Hippocampal formation (tissue), 2 donors: ENCODE data around the gene LAMB1.
"Not testable (repeated sequence)": the region's sequence is repeated elsewhere in the genome, so short reads cannot be mapped to it uniquely, and the experiment has no call there.

Source experiments
- DNase-seq, 2 donors: peaks; one replicate each; lab custom pipeline; 2025; lab: John Stamatoyannopoulos, UW

The LAMB1 gene

GRCh38 chr7:107971613-107972012 lies 31.3 kb downstream of the LAMB1 start:
- no peak for DNase-seq

DNA sequence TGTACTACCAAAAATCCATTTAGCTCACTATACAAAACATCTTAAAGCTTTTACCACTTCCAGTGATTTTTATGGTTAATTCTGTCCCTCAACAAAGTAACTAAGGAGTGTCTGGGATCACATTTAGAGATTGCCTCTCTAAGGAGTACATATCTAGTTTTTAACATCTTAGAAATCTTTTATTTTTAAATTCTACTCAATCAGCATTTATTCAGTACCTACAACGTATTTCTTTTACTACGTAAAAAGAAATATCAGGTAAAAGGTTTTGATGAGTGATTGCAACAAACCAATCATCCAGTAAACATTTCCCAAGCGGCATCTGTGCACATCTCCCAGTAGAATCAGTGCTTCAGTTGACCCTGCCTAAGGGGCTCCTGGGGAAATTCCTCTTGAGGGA lies 31.9 kb downstream of the LAMB1 start:
- no peak for DNase-seq

- no peak for DNase-seq
Measured at GRCh38 chr7:107969856-107970255, 33.1 kb downstream of the LAMB1 start.

GRCh38 chr7:107968449-107968848 lies 34.5 kb downstream of the LAMB1 start:
- no peak for DNase-seq

GRCh38 chr7:107967420-107967819 lies 35.5 kb downstream of the LAMB1 start:
- no peak for DNase-seq

DNA sequence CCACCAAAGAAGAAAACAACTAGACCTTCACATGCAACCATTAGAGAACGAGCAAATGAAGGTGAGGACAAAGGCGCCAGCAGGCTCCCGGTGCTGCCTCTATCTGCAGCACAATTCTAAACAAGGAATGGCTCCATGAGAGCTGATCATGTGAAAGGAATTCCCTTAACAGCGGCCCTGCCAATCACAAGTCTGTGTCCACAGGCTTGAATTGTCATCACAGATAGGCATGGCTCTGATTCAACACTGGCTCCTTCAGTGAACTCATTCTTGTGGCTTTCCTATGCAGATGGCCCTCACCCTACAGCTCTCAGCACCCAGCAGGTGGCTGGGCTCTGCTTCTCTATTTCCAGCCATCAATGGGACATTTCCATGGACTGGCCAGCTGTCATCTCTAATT lies 36.2 kb downstream of the LAMB1 start:
- DNase-seq, result no peak

DNA sequence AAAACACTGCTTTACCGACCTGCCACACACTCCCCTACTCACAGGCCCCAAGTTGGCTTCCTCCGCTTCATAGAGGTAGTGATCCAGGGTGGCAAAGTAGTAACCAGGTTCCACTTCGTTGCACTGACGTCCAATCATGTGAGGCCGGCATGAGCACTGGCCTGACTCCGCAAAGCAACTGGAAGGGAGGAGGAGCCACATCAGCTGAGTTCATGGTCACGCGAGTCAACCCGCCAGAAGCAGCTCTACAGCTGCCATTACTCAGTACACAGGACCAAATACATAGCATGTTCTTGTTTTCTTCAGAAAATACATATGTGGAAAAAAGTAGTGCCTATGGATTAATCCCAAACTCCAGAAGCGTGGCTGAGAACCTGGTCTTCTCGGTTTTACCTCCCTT lies 38.5 kb downstream of the LAMB1 start:
- DNase-seq, result no peak

DNA sequence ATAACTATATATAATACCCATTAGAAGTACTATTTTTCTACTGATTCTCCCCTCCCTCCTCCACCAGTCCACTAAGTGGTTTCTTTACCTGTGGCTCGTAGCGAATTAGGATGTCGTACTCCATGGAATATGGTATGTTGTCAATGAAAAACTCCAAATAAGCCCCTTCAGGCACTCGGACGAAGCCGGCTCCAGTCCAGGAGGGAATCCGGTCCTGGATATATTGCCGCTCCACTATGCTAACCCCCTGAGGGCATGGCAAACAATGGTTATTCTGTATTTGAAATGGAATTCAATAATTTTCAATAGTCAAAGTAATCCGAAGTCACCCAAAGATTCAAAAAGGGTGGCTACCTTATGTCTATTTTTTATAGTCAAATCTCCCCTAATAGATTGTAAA lies 40.1 kb downstream of the LAMB1 start:
- no peak for DNase-seq

- no peak for DNase-seq
Measured at GRCh38 chr7:107961405-107961804, 41.6 kb downstream of the LAMB1 start.

- DNase-seq, result no peak
Measured at GRCh38 chr7:107960272-107960671, 42.7 kb downstream of the LAMB1 start.

DNA sequence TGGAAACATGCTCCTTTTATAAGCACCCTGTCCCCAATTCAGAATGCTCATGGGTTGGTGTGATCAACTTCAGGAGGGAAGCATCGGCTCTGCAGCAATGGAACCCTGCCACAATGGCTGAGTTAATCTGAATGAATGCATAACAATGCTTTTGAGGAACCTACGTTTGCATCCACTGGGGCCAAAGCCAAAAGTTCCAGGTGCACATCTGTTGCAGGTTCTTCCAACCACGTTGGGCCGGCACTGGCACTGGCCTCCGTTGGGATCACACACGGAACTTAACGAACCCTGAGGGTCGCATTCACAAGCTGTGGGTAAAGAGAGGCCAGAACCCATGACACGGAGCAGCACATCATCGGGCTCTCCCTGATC lies 43.4 kb downstream of the LAMB1 start:
- DNase-seq, result no peak

GRCh38 chr7:107958764-107959526 lies 44.0 kb downstream of the LAMB1 start:
- DNase-seq, result peak in 1 of 2 donors; percentile 52

GRCh38 chr7:107957436-107957835 lies 45.5 kb downstream of the LAMB1 start:
- no peak for DNase-seq

GRCh38 chr7:107956950-107957349 lies 46.0 kb downstream of the LAMB1 start:
- DNase-seq, result not testable (repeated sequence)

- no peak for DNase-seq
Measured at GRCh38 chr7:107955394-107955793, 47.6 kb downstream of the LAMB1 start.

GRCh38 chr7:107953924-107954303 lies 49.0 kb downstream of the LAMB1 start:
- no peak for DNase-seq

DNA sequence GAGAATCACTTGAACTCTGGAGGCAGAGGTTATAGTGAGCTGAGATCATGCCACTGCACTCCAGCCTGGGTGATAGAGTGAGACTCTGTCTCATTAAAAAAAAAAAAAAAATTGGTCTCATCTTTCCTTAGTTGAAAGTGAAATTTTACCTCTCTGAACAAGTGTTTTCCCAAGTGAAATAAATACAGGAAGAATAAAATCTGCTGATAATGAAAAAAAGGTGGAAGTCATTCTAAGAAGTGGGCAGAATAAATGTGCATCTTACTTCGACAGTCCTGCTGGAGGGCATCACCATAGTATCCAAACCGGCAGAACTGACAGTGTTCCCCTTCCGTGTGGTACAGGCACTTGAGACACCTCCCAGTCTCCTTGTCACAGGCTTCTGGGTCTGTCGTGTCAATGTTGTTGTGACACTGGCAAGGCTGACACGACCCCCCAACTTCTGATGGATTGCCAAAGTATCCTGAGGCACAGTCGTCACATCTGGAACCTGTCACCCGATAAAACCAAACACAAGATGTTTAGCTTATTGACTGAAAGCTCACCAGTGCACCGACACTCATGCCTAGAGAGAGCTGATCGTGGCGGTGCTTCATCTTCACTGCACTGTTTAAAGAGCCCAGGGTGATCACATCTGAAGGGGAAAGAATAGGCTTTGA lies 49.6 kb downstream of the LAMB1 start:
- DNase-seq, result no peak

GRCh38 chr7:107951896-107952295 lies 51.1 kb downstream of the LAMB1 start:
- DNase-seq, result no peak

DNA sequence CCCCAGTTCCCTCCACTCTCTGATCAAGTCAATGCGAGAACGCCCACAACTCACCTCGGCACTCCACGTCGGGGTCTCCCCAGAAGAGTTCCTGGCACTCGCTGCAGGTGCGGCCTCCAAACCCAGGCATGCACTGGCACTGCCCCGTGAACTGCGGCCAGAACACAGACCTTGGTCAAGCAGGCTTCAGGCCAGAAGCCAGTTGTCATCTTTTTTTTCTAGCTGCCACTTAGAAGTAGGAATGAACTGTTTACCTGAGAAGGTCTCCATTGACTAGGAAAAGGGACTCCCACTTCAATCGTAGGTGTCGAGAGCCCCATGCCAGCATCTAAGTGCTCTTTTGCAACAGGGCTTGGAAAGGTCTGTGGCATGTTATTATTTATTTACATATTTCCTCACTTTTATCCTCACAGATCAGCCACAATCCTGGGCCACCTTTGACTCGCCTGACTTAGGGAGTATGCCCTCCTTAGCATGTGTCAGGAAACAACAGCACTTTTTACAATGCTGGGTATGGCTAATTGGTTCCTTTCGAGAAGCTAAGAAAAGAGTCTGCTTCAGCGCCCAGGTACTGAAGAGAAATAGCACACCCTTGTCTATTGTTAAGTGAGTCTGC lies 51.7 kb downstream of the LAMB1 start:
- no peak for DNase-seq

GRCh38 chr7:107949443-107949935 lies 53.5 kb downstream of the LAMB1 start:
- no peak for DNase-seq

DNA sequence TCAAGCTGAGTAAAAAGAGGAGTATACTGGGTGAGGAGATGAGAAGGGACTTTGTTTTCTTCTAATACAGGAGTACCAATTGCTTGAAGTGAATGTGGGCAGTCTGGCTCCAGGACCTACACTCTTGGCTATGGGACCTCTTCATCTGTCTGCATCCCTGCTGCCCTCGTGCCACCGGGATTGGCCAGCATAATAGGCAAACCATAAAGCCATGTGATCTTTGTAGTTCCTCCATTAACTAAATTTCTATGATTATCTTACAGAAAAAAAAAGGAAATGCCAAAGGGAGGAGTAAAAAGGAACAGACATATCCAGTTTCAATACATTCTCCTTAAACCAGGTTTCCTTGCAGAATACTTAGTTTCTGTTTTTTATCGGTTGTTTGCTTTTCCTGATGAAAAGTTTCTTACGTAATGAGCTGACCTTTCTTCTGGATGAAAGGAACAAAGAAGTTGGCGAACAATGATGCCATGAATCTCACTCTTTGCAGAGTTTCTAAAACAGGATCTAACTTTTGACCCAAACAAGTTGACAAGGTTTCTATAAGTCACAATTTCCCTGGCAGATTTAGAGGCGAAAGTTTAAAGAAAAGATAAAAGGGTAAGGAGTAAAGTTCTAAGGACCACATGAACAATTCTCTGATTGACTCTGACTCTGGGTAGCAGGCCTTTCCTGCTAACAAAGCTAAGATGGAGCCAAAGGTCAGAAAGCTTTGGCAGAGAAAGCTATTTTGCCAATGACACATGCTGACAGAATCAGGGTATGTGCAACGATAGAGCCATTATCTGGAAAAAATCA lies 54.1 kb downstream of the LAMB1 start:
- DNase-seq, result no peak

DNA sequence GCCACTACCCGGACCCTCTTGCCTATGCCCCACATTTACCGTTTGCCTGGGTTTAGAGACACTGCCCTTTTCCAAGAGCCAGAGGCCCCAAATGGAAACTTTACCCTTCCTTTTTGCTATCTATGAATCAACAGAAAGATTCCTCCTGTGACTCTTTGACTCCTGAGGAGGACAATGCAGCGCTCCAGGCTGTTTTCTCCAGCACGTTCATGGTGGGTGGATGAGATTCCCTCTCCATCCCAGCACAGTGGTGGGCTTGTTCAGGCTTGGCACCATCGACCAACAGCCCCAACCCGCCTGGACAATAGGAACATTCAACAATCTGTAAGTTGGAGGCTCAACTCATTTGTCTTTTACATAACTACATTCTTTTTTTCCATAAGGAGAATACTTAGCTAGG lies 56.1 kb downstream of the LAMB1 start:
- DNase-seq, result no peak
